A549 (cell line): Measurements from ENCODE around the gene DYRK1A. TPM values are rescaled to one million over a fixed set of nuclear protein-coding genes. Genes with fewer than 3 reads are reported as not detected.

Experiments used
- ATAC-seq, 2 experiments: fragments of 200-7000 bp in 1 of 2; fragments of >200 bp in 1 of 2; cut with Nextera tagmentation in 1 of 2; cut with Tn5 transposase in 1 of 2; 3 replicates each; pipeline versions ENCODE4 v1.8.0 to v1.9.1; 2018 to 2020; ENCODE audit warnings: mild to moderate bottlenecking in 1 of 2, moderate library complexity in 1 of 2
- CTCF ChIA-PET: fragments of 300-600 bp; sonication (Branson Sonifier 250); formaldehyde crosslinking; extraction: SDS; loops from one replicate; lab custom pipeline; 2021; ENCODE audit warnings: antibody characterized with exemption, inconsistent platforms; lab: Yijun Ruan, JAX
- POLR2A ChIA-PET: fragments of 350-600 bp; formaldehyde crosslinking; extraction: SDS; loops from one replicate; lab custom pipeline; 2021; ENCODE audit warnings: antibody characterized with exemption, inconsistent platforms; lab: Yijun Ruan, JAX
- DNase-seq, 2 experiments: peaks; one replicate each; pipeline versions ENCODE4 v3.0.0 to v3.0.0-alpha.2; 2011 to 2016; ENCODE audit warnings: low read depth in 1 of 2, low spot score in 1 of 2
- FAIRE-seq: peaks from 2 replicates; lab custom pipeline; 2011; peaks lifted over from hg19 to GRCh38; lab: Jason Lieb, UNC
- H3K27ac ChIP-seq, 2 experiments: fragments of >200 bp; sonication (Bioruptor Twin); formaldehyde crosslinking; 3 replicates each; pipeline ENCODE4 v1.5.1; 2016 to 2017
- H3K4me1 ChIP-seq: fragments of >200 bp; sonication (Bioruptor Twin); formaldehyde crosslinking; 3 replicates; pipeline ENCODE4 v1.6.1; 2016
- H3K4me2 ChIP-seq: fragments of >200 bp; sonication (Bioruptor Twin); formaldehyde crosslinking; 3 replicates; pipeline ENCODE4 v1.6.1; 2016
- H3K4me3 ChIP-seq: fragments of >200 bp; sonication (Bioruptor Twin); formaldehyde crosslinking; 3 replicates; pipeline ENCODE4 v1.5.1; 2016
- H3K9me3 ChIP-seq: fragments of >200 bp; sonication (Bioruptor Twin); formaldehyde crosslinking; 3 replicates; pipeline ENCODE4 v1.6.1; 2016
- BHLHE40 ChIP-seq: IDR thresholded peaks from 2 replicates; pipeline ENCODE4 v1.6.1; 2012; ENCODE audit warnings: low read depth, low read length, inconsistent platforms
- CBX8 ChIP-seq: fragments of 200-600 bp; sonication (generic); IDR thresholded peaks from 2 replicates; pipeline ENCODE4 v1.6.1; 2016
- CEBPB ChIP-seq, 2 experiments: fragments of >200 bp in 1 of 2; sonication (Bioruptor Twin) in 1 of 2; formaldehyde crosslinking in 1 of 2; IDR thresholded peaks; 2 replicates each; pipeline ENCODE4 v1.6.1; 2012 to 2016
- CHD4 ChIP-seq: fragments of 200-600 bp; sonication (generic); IDR thresholded peaks from 2 replicates; pipeline ENCODE4 v1.6.1; 2016; ENCODE audit warnings: antibody characterized with exemption, mild to moderate bottlenecking, borderline replicate concordance
- EHMT2 ChIP-seq: fragments of 200-600 bp; sonication (generic); IDR thresholded peaks from 2 replicates; pipeline ENCODE4 v1.6.1; 2016; ENCODE audit warnings: antibody characterized with exemption, low read depth, mild to moderate bottlenecking, moderate library complexity
- GATA3 ChIP-seq: IDR thresholded peaks from 2 replicates; pipeline ENCODE4 v1.6.1; 2012; ENCODE audit warnings: borderline replicate concordance
- HDAC2 ChIP-seq: fragments of 200-600 bp; sonication (generic); IDR thresholded peaks from 2 replicates; pipeline ENCODE4 v1.6.1; 2016
- HEYL ChIP-seq: fragments of 250-450 bp; sonication (Bioruptor Pico); IDR thresholded peaks from 2 replicates; pipeline ENCODE4 v1.8.0; 2021; ENCODE audit warnings: mild to moderate bottlenecking, moderate library complexity
- HMGXB4 ChIP-seq: fragments of 250-450 bp; sonication (Bioruptor Pico); IDR thresholded peaks from 2 replicates; pipeline ENCODE4 v1.5.0; 2021; ENCODE audit warnings: mild to moderate bottlenecking, moderate library complexity, borderline replicate concordance
- HOXB13 ChIP-seq: fragments of 250-450 bp; sonication (Bioruptor Pico); IDR thresholded peaks from 2 replicates; pipeline ENCODE4 v1.5.0; 2020; ENCODE audit warnings: low read depth, mild to moderate bottlenecking, moderate library complexity
- HOXB5 ChIP-seq: fragments of 250-450 bp; sonication (Bioruptor Pico); IDR thresholded peaks from 2 replicates; pipeline ENCODE4 v1.5.0; 2020; ENCODE audit warnings: mild to moderate bottlenecking, moderate library complexity
- JUN ChIP-seq, 2 experiments: fragments of >200 bp; sonication (Bioruptor Twin); formaldehyde crosslinking; IDR thresholded peaks; 2 replicates in 1 of 2; 3 replicates in 1 of 2; pipeline ENCODE4 v1.6.1; 2016 to 2017
- KDM5A ChIP-seq: fragments of 200-600 bp; sonication (generic); IDR thresholded peaks from 2 replicates; pipeline ENCODE4 v1.6.1; 2016; ENCODE audit warnings: antibody characterized with exemption, mild to moderate bottlenecking
- MAFK ChIP-seq: fragments of 450-650 bp; IDR thresholded peaks from 2 replicates; pipeline ENCODE4 v1.6.1; 2014; ENCODE audit not compliant: partially characterized antibody
- MAX ChIP-seq: IDR thresholded peaks from 2 replicates; pipeline ENCODE4 v1.6.1; 2012
- MAZ ChIP-seq: fragments of 150-350 bp; IDR thresholded peaks from 2 replicates; pipeline ENCODE4 v1.6.1; 2014; ENCODE audit warnings: antibody characterized with exemption, low read depth, low read length, borderline replicate concordance
- MYC ChIP-seq: IDR thresholded peaks from 2 replicates; pipeline ENCODE4 v1.6.1; 2012; ENCODE audit warnings: mild to moderate bottlenecking, inconsistent platforms, low read length, improper control_type of control experiment, borderline replicate concordance
- NPAS2 ChIP-seq: fragments of 250-450 bp; sonication (Bioruptor Pico); IDR thresholded peaks from 2 replicates; pipeline ENCODE4 v1.8.0; 2022; ENCODE audit warnings: mild to moderate bottlenecking, moderate library complexity, borderline replicate concordance
- PBX3 ChIP-seq: IDR thresholded peaks from 2 replicates; pipeline ENCODE4 v1.6.1; 2012
- PHF8 ChIP-seq: fragments of 200-600 bp; sonication (generic); IDR thresholded peaks from 2 replicates; pipeline ENCODE4 v1.6.1; 2016; ENCODE audit warnings: low read depth, mild to moderate bottlenecking, antibody characterized with exemption, moderate library complexity, borderline replicate concordance
- POLR2AphosphoS2 ChIP-seq: conservative IDR thresholded peaks from 2 replicates; pipeline ENCODE4 v1.6.1; 2012; ENCODE audit warnings: low read length, improper control_type of control experiment, inconsistent platforms
- RAD21 ChIP-seq, 2 experiments: fragments of >200 bp in 1 of 2; sonication (Bioruptor Twin) in 1 of 2; formaldehyde crosslinking in 1 of 2; IDR thresholded peaks in 1 of 2; conservative IDR thresholded peaks in 1 of 2; 2 replicates in 1 of 2; 3 replicates in 1 of 2; pipeline ENCODE4 v1.6.1; 2012 to 2018; ENCODE audit warnings: inconsistent platforms in 1 of 2
- RCOR1 ChIP-seq: fragments of 150-350 bp; IDR thresholded peaks from 2 replicates; pipeline ENCODE4 v1.6.1; 2014; ENCODE audit warnings: antibody characterized with exemption, low read length, low read depth
- RFX5 ChIP-seq: fragments of 450-650 bp; IDR thresholded peaks from 2 replicates; pipeline ENCODE4 v1.7.1; 2014; ENCODE audit warnings: antibody characterized with exemption, mild to moderate bottlenecking, moderate library complexity
- RNF2 ChIP-seq: fragments of 200-600 bp; sonication (generic); IDR thresholded peaks from 2 replicates; pipeline ENCODE4 v1.6.1; 2016; ENCODE audit warnings: low read depth, mild to moderate bottlenecking, antibody characterized with exemption, moderate library complexity, borderline replicate concordance
- SMC3 ChIP-seq: fragments of >200 bp; sonication (Bioruptor Twin); formaldehyde crosslinking; IDR thresholded peaks from 3 replicates; pipeline ENCODE4 v1.6.1; 2018; ENCODE audit warnings: inconsistent platforms
- TFCP2L1 ChIP-seq: fragments of 250-450 bp; sonication (Bioruptor Pico); IDR thresholded peaks from 2 replicates; pipeline ENCODE4 v1.5.0; 2021; ENCODE audit warnings: mild to moderate bottlenecking
- USF2 ChIP-seq: fragments of 450-650 bp; IDR thresholded peaks from 2 replicates; pipeline ENCODE4 v1.6.1; 2014; ENCODE audit warnings: antibody characterized with exemption
- ZFP36 ChIP-seq: fragments of 450-650 bp; IDR thresholded peaks from 2 replicates; pipeline ENCODE4 v1.6.1; 2014; ENCODE audit warnings: borderline replicate concordance; ENCODE audit not compliant: partially characterized antibody
- ZNF302 ChIP-seq: fragments of 250-450 bp; sonication (Bioruptor Pico); IDR thresholded peaks from 2 replicates; pipeline ENCODE4 v1.9.0; 2021; ENCODE audit warnings: inconsistent platforms, mild to moderate bottlenecking, moderate library complexity
- WGBS: methylation state at CpG from one replicate; pipeline ENCODE4 v1.1.6; 2017; ENCODE audit errors: missing lambda C conversion rate; 5-methylcytosine and 5-hydroxymethylcytosine counted together
- polyA plus RNA-seq, 4 experiments: library from polyadenylated mRNA; depleted of rRNA in 3 of 4; stranded (reverse); fragments of >200 nt; fragmentation: RNase III in 1 of 4; extraction: RNeasy Plus Mini Kit Qiagen cat#74134 plus additional on column Dnase treatment in 1 of 4; gene quantifications; 2 replicates in 3 of 4; 3 replicates in 1 of 4; pipeline ENCODE4 v1.2.3, GENCODE V29; 2011 to 2017

The DYRK1A gene
- polyA plus RNA-seq, 2 of the 4 experiments (the other 2 are of a cell fraction), result 12.7 to 29.4 TPM

- Histone ChIP-seq H3K4me3 (no peak overlapping the region), H3K4me1 (no peaks in the 10 kb centered on the region), H3K27ac (no peak overlapping the region), H3K9me3 (peaks cover 6% of the 10 kb centered on the region; the same call in 2 of the 3 replicates), H3K4me2 (no peak overlapping the region)
- ChIA-PET CTCF (interaction anchor here (0.8 kb wide), 1 partner anchor 250 kb away, joined by 3 read pairs; no protein-coding TSS in a partner anchor), POLR2A (no interaction called here)
- FAIRE-seq (no peak), ATAC-seq (no peak), DNase-seq (no peak)
- WGBS, result 92% methylated on average over 6 of the region's 6 CpGs
- TF ChIP-seq PHF8 (no peak), HEYL (CRISPR knock-in tag) (no peak), EHMT2 (no peak), HOXB13 (CRISPR knock-in tag) (no peak), SMC3 (no peak), HOXB5 (CRISPR knock-in tag) (no peak), CBX8 (no peak), RFX5 (no peak), CEBPB (IDR thresholded peaks at IDR 0.05) (no peak), PBX3 (no peak), TFCP2L1 (CRISPR knock-in tag) (no peak), KDM5A (no peak), MAX (no peak), HMGXB4 (CRISPR knock-in tag) (no peak), HDAC2 (no peak)
These were observed 30.3 kb downstream of the DYRK1A start for GRCh38 chr21:37396855-37397254.

GRCh38 chr21:37398697-37399096 lies 32.1 kb downstream of the DYRK1A start:
- CTCF ChIA-PET, result no interaction called here
- DNase-seq, result no peak
- no peak for ATAC-seq
- Histone ChIP-seq H3K4me3 (no peak overlapping the region), H3K4me1 (no peaks in the 10 kb centered on the region), H3K27ac (no peak overlapping the region), H3K4me2 (no peak overlapping the region), H3K9me3 (peaks cover 16% of the 10 kb centered on the region)
- no peak for TF ChIP-seq USF2
- no peak for TF ChIP-seq RCOR1
- no peak for TF ChIP-seq RNF2
- no peak for TF ChIP-seq NPAS2 (CRISPR knock-in tag)
- no peak for TF ChIP-seq CBX8
- TF ChIP-seq MYC, result no peak
- no peak for TF ChIP-seq JUN (IDR thresholded peaks at IDR 0.05)
- WGBS, result 93% methylated on average over 5 of the region's 5 CpGs
- no peak for FAIRE-seq
- POLR2A ChIA-PET, result no interaction called here

GRCh38 chr21:37402251-37402867 lies 35.8 kb downstream of the DYRK1A start:
- DNase-seq (no peak), ATAC-seq (no peak), FAIRE-seq (no peak)
- Histone ChIP-seq H3K4me2 (no peak overlapping the region), H3K4me1 (peaks cover 5% of the 10 kb centered on the region), H3K4me3 (no peak overlapping the region), H3K27ac (no peak overlapping the region), H3K9me3 (peaks cover 16% of the 10 kb centered on the region)
- ChIA-PET POLR2A (no interaction called here), CTCF (interaction anchor here (0.9 kb wide), 1 partner anchor 9 kb away, joined by 3 read pairs; no protein-coding TSS in a partner anchor)
- WGBS, result 97% methylated on average over 3 of the region's 3 CpGs
- TF ChIP-seq HOXB5 (CRISPR knock-in tag), result no peak
- TF ChIP-seq POLR2AphosphoS2, result no peak
- TF ChIP-seq PHF8, result no peak
- TF ChIP-seq MAFK, result no peak
- TF ChIP-seq ZFP36, result no peak
- no peak for TF ChIP-seq BHLHE40
- TF ChIP-seq USF2, result no peak
- TF ChIP-seq ZNF302 (CRISPR knock-in tag), result no peak
- no peak for TF ChIP-seq MAZ
- TF ChIP-seq GATA3, result no peak
- no peak for TF ChIP-seq HDAC2
- TF ChIP-seq RAD21 (conservative IDR thresholded peaks at IDR 0.05 in 1 of 2, IDR thresholded peaks at IDR 0.05 in 1 of 2), result no peak
- no peak for TF ChIP-seq HOXB13 (CRISPR knock-in tag)
- TF ChIP-seq MAX, result no peak
- TF ChIP-seq CHD4, result no peak
- TF ChIP-seq RNF2, result no peak
